GM19193 (cell line): ENCODE measurements around the gene ABRACL.

Experiments used
- POLR2A ChIP-seq: IDR thresholded peaks from 4 replicates; pipeline ENCODE4 v1.6.1; 2011; ENCODE audit not compliant: insufficient read depth, insufficient read length; ENCODE audit errors: extremely low read depth

ABRACL gene

GRCh38 chr6:139030228-139030963 lies 1.9 kb downstream of the ABRACL start:
- peak; percentile 22 for TF ChIP-seq POLR2A

DNA sequence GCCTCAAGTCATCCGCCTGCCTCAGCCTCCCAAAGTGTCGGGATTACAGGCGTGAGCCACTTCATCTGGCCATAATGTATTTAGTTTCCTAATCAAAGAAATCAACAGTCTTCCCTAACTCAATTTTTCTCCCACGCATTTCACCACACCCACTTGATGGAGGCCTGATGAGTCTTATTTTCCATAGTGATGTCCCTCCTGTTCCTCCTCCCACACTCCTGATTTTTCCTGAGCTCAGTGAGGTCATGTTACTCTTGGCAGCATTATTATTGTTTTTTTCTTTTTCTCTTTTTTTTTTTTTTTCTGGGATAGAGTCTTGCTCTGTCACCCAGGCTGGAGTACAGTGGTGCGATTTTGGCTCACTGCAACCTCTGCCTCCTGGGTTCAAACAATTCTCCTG lies 8.9 kb downstream of the ABRACL start:
- no peak for TF ChIP-seq POLR2A

DNA sequence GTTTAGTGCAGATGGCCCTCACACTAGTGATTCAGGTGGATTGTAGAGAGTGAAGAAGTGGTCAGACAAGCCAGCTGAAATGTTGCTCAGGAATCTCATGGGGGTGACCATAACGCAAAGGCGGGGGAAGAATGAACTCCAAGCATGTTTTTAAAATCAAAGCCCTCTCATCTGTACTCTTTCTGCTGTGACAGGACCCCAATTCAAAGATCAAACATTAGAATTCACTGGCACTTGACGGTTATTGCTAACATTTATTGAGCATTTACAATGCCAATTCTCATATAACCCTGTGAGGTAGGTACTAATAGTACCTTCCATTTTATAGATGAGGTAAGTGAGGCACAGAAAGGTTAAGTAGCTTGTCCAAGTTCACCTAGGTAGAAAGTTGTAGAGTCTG lies 15.7 kb downstream of the ABRACL start:
- TF ChIP-seq POLR2A = no peak

- TF ChIP-seq POLR2A = no peak
Measured at GRCh38 chr6:139047677-139048076, 19.1 kb downstream of the ABRACL start.

- no peak for TF ChIP-seq POLR2A
Measured at GRCh38 chr6:139050770-139051313, 22.3 kb downstream of the ABRACL start.

DNA sequence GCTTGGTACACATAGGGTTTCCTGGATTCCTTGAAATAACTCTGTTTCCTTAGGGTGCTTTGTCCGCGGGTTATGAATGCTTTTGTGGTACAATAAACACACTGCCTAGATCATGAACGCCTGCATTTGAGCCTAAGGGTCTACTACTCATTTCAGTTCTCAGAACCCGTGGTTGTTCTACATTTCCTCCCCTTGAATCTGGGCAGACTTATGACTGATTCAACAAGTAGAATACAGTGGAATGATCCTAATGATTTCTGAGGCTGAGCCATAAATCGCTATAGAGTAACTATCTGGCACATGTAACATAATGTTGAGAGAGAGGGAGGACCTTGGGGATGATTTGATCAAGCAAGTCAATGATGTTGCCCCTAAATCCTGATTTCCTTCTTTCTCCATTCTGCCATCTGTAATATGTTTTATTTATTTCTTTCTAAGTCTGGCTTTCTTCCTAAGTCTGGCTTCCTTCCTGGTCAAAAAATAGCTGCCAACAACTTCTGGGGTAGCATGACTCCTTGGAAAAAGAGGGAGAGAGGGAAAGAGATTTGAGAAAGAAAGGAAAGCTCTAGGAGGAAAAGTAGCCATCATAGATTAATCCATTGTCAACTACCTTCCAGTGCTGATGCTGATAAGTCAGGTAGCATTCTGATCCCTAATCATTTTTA lies 23.0 kb downstream of the ABRACL start:
- no peak for TF ChIP-seq POLR2A

DNA sequence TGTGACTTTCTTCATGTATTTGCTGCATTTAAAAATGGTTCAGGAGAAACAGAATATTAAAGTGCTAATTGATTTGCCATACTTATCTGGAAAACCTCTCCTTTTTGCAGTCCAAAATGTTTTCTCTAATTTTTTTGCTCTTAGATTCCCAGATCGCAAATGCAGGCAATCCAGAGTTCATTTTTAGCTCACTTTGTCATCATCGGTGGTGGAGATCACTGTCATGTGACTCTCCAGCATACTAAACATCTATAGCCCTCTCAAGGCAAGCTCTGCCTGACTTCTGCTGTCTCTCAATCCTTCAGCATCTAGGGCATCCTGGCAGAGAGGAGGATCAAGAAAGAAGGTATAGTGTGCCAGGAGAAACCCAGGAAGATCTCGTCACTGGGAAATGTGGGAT lies 24.8 kb downstream of the ABRACL start:
- TF ChIP-seq POLR2A = no peak

DNA sequence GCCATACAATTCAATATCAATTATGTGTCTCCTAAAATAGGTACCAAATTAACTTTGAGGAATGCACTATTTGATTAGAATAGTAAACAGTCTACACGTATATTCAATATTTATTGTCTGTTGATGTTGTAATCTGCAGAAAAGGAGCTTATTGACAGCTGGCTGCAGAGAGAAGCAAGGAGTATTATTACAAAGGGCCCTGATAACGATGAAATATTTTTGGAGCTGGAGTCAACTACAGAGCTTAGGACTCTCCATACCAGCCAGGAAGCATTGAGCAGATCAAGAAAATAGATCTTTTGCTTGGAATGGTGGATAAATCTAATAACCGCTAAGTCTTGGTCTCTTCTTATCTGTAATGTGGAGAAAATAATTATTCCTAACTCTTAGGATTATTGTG lies 25.5 kb downstream of the ABRACL start:
- TF ChIP-seq POLR2A = no peak

GRCh38 chr6:139055709-139056108 lies 27.2 kb downstream of the ABRACL start:
- no peak for TF ChIP-seq POLR2A

DNA sequence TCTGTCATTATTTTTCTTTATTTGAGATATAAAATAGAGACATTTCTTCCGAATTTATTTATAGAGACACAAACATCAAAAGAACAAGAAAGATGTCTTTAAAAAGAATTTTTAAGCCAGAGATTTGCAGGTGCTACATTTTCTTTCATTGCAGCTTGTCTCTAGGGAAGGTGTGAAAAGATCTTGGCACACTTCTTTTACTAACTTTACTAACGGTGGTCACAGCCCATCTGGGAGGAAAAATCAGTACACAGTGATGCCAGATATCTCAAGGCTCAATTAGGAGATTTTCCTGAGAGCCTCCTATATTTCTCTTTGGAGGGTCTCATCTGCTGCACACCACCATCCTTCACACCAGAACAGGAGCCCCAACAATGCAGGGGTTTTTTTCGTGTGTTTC lies 29.5 kb downstream of the ABRACL start:
- no peak for TF ChIP-seq POLR2A

GRCh38 chr6:139060332-139060731 lies 31.8 kb downstream of the ABRACL start:
- TF ChIP-seq POLR2A = no peak

- TF ChIP-seq POLR2A = no peak
Measured at GRCh38 chr6:139062932-139063646, 34.5 kb downstream of the ABRACL start.

DNA sequence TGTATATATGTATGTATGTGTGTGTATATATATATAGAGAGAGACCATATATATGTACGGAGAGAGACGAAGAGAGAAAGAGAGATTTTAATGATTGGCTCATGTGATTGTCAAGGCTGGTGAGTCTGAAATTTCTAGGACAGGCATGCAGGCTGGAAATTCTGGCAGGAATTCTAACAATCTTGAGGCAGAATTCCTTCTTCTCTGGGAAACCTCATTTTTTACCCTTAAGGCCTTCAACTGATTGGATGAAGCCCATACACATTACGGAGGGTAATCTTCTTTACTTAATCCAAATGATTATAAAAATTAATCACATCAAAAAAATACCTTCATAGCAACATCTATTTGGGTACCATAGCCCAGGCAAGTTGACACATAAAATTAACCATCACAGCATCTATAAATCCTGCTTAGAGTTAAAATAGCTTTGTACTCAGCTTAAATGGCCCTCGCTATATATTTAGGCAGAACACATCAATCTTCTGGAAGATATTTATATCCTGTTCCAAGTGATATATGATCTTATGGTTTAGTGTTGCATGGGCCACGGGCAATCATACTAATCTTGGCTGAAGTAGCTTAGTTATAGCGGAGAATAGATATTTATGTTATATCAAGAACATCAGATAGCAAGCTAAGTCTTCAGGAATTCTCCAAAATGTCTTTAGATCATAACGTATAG lies 36.6 kb downstream of the ABRACL start:
- TF ChIP-seq POLR2A = no peak

- no peak for TF ChIP-seq POLR2A
Measured at GRCh38 chr6:139066080-139066479, 37.5 kb downstream of the ABRACL start.

DNA sequence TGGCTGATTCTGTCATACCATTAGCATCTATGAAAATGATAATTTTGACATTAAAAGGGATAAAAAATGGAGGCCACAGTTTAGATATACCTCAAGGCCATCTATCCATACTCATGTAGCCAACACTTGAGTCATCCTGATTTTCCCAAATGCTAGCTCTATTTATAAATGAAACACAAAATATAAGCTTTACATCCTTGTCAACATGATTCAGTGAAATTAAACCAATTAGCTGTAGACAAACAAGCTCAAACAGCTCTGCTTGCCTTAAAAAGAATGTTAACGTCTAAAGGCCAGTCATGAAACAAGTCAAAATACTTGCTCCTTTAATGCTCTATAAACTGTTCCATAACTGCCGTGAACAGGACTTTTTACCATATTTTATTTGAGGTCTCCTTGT lies 40.3 kb downstream of the ABRACL start:
- no peak for TF ChIP-seq POLR2A
